Measurements from ENCODE around the gene FUT7. TPM values are rescaled to one million over a fixed set of nuclear protein-coding genes. Genes with fewer than 3 reads are reported as not detected.
A peak's percentile ranks its signal among the peaks of the same experiment; 100 is the strongest.
"Not testable (repeated sequence)": the region's sequence is repeated elsewhere in the genome, so short reads cannot be mapped to it uniquely, and the experiment has no call there.

The FUT7 gene
- polyA plus RNA-seq, 5 donors = 0.08 TPM; not detected in 4

GRCh38 chr9:137007108-137007815, 24.6 kb downstream of the FUT7 start:
- no peak for DNase-seq

GRCh38 chr9:137006116-137007003, 25.5 kb downstream of the FUT7 start:
- no peak for DNase-seq

- not testable (repeated sequence) for DNase-seq
These were observed 27.6 kb downstream of the FUT7 start for GRCh38 chr9:137004285-137004684.

GRCh38 chr9:137002646-137003041, 29.2 kb downstream of the FUT7 start:
- DNase-seq = no peak

GRCh38 chr9:137001857-137002645, 29.8 kb downstream of the FUT7 start:
- no peak for DNase-seq

- no peak for DNase-seq
These were observed 31.5 kb downstream of the FUT7 start for GRCh38 chr9:137000177-137000930.

GRCh38 chr9:136997830-136998234, 34.1 kb downstream of the FUT7 start:
- DNase-seq = no peak

- DNase-seq = no peak
These were observed 34.5 kb downstream of the FUT7 start for GRCh38 chr9:136997371-136997770.

- DNase-seq = peak in 1 of 2 donors; percentile 38
These were observed 35.3 kb downstream of the FUT7 start, which contains the start of gene CLIC3 for GRCh38 chr9:136996361-136997292. TSS of gene CLIC3 (minus strand) at chr9:136996568. CDS start at chr9:136996543, 25 bp downstream.

GRCh38 chr9:136995772-136996311, 36.0 kb downstream of the FUT7 start:
- DNase-seq = peak; percentile 77 to 81

GRCh38 chr9:136995362-136995761, 36.5 kb downstream of the FUT7 start:
- no peak for DNase-seq

- no peak for DNase-seq
These were observed 37.0 kb downstream of the FUT7 start for GRCh38 chr9:136994888-136995230.

GRCh38 chr9:136994180-136994887, 37.6 kb downstream of the FUT7 start:
- DNase-seq = no peak

GRCh38 chr9:136992819-136993369, 39.0 kb downstream of the FUT7 start:
- DNase-seq = no peak

GRCh38 chr9:136991993-136992818, 39.7 kb downstream of the FUT7 start, which contains the start of gene PAXX:
TSS of gene PAXX (plus strand) at chr9:136992422. CDS start at chr9:136992444, 22 bp downstream.
- peak; percentile 79 to 82 for DNase-seq

GRCh38 chr9:136990242-136990911, 41.5 kb downstream of the FUT7 start:
- DNase-seq = no peak

GRCh38 chr9:136988872-136989271, 43.0 kb downstream of the FUT7 start:
- DNase-seq = no peak
